HCT116 (cell line): Measurements from ENCODE around the gene TUBB1. TPM values are rescaled to one million over a fixed set of nuclear protein-coding genes. Genes with fewer than 3 reads are reported as not detected.

Experiments used
- ATAC-seq: fragments of 200-7000 bp; cut with Tn5 transposase; 2 replicates; pipeline ENCODE4 v1.9.1; 2020; ENCODE audit warnings: mild to moderate bottlenecking, moderate library complexity
- BruUV-seq: library from RNA; stranded (reverse); fragments of 400-500 nt; replicated peaks from 2 replicates; lab custom pipeline; 2021; lab: Mats Ljungman, UMichigan
- CTCF ChIA-PET: fragments of 300-600 bp; sonication (Branson Sonifier 250); formaldehyde crosslinking; loops from one replicate; lab custom pipeline; 2021; ENCODE audit warnings: antibody characterized with exemption; lab: Charles Lee
- POLR2A ChIA-PET: fragments of 300-600, 350-600 bp; sonication (Branson Sonifier 250); formaldehyde crosslinking; loops from one replicate; lab custom pipeline; 2021; ENCODE audit warnings: antibody characterized with exemption; lab: Charles Lee
- RAD21 ChIA-PET, 2 experiments: fragments of 300-600 bp; sonication (Branson Sonifier 250); formaldehyde crosslinking; loops; one replicate each; lab custom pipeline; 2023; ENCODE audit warnings: low total read pairs in 2 of 2; ENCODE audit not compliant: uncharacterized antibody in 2 of 2, unreplicated experiment in 2 of 2, low non-redundant PET in 1 of 2; lab: Charles Lee
- DNase-seq: peaks from one replicate; pipeline ENCODE4 v3.0.0-alpha.2; 2010; ENCODE audit warnings: low read depth, low spot score
- H2AFZ ChIP-seq: fragments of 200-600 bp; shearing (Covaris generic), sonication (generic); 2 replicates; pipeline ENCODE4 v1.6.1; 2017; ENCODE audit warnings: low read depth, mixed run types, mixed read lengths, antibody characterized with exemption, low read length; ENCODE audit not compliant: poor library complexity, severe bottlenecking
- H3K27ac ChIP-seq: 2 replicates; pipeline ENCODE4 v1.5.1; 2012; ENCODE audit warnings: low read depth, low read length
- H3K27me3 ChIP-seq: fragments of 200-600 bp; sonication (generic); 2 replicates; pipeline ENCODE4 v1.6.1; 2016; ENCODE audit warnings: mixed run types, low read length, mixed read lengths; ENCODE audit not compliant: insufficient read depth
- H3K36me3 ChIP-seq, 2 experiments: fragments of 200-500 bp in 1 of 2; fragments of 200-600 bp in 1 of 2; sonication (Bioruptor generic) in 1 of 2; sonication (generic) in 1 of 2; 2 replicates each; pipeline versions ENCODE4 v1.5.1 to v1.6.1; 2014 to 2016; ENCODE audit warnings: low read length in 2 of 2, inconsistent platforms in 1 of 2, mixed read lengths in 1 of 2, mixed run types in 1 of 2; ENCODE audit not compliant: insufficient read depth in 2 of 2, control insufficient read depth in 1 of 2
- H3K4me1 ChIP-seq, 2 experiments: fragments of 200-600 bp in 1 of 2; sonication (generic) in 1 of 2; 2 replicates each; pipeline versions ENCODE4 v1.5.1 to v1.6.1; 2012 to 2017; ENCODE audit warnings: low read length in 2 of 2, inconsistent platforms in 1 of 2, mild to moderate bottlenecking in 1 of 2, mixed read lengths in 1 of 2, mixed run types in 1 of 2, moderate library complexity in 1 of 2; ENCODE audit not compliant: insufficient read depth in 2 of 2, control insufficient read depth in 1 of 2
- H3K4me2 ChIP-seq: fragments of 200-600 bp; sonication (generic); 2 replicates; pipeline ENCODE4 v1.6.1; 2017; ENCODE audit warnings: mixed run types, low read length, mixed read lengths
- H3K4me3 ChIP-seq, 2 experiments: fragments of 200-600 bp in 1 of 2; sonication (generic) in 1 of 2; replicated peaks in 1 of 2; 2 replicates each; pipeline ENCODE4 v1.5.1; 2011 to 2016; ENCODE audit warnings: low read length in 2 of 2, control low read depth in 1 of 2, low read depth in 1 of 2, mild to moderate bottlenecking in 1 of 2, mixed read lengths in 1 of 2, mixed run types in 1 of 2
- H3K79me2 ChIP-seq: fragments of 200-600 bp; sonication (generic); 2 replicates; pipeline ENCODE4 v1.6.1; 2017; ENCODE audit warnings: mild to moderate bottlenecking, mixed run types, low read length, moderate library complexity, mixed read lengths; ENCODE audit not compliant: insufficient read depth
- H3K9ac ChIP-seq: fragments of 200-600 bp; sonication (generic); 2 replicates; pipeline ENCODE4 v1.6.1; 2016; ENCODE audit warnings: low read length, mixed read lengths
- H3K9me2 ChIP-seq: fragments of 200-600 bp; sonication (generic), shearing (Covaris generic); 2 replicates; pipeline ENCODE4 v1.6.1; 2017; ENCODE audit warnings: mixed run types, mild to moderate bottlenecking, moderate library complexity; ENCODE audit not compliant: insufficient read depth
- H3K9me3 ChIP-seq, 2 experiments: fragments of 200-500 bp in 1 of 2; fragments of 200-600 bp in 1 of 2; sonication (Bioruptor generic) in 1 of 2; sonication (generic) in 1 of 2; 2 replicates each; pipeline ENCODE4 v1.6.1; 2014 to 2017; ENCODE audit warnings: low read length in 2 of 2, mixed read lengths in 2 of 2, inconsistent platforms in 1 of 2, low read depth in 1 of 2, mild to moderate bottlenecking in 1 of 2, mixed run types in 1 of 2, moderate library complexity in 1 of 2; ENCODE audit not compliant: control insufficient read depth in 1 of 2, insufficient read depth in 1 of 2
- H4K20me1 ChIP-seq: fragments of 200-600 bp; sonication (generic), shearing (Covaris generic); 2 replicates; pipeline ENCODE4 v1.6.1; 2017; ENCODE audit warnings: mixed run types, mild to moderate bottlenecking, moderate library complexity; ENCODE audit not compliant: insufficient read depth
- CBX3 ChIP-seq: IDR thresholded peaks from 2 replicates; pipeline ENCODE4 v1.6.1; 2012; ENCODE audit warnings: low read depth
- CEBPB ChIP-seq: IDR thresholded peaks from 2 replicates; pipeline ENCODE4 v1.6.1; 2012; ENCODE audit warnings: low read depth
- EGR1 ChIP-seq: IDR thresholded peaks from 2 replicates; pipeline ENCODE4 v1.6.1; 2012; ENCODE audit warnings: low read depth
- EZH2 ChIP-seq: fragments of 200-600 bp; sonication (generic); IDR thresholded peaks from 2 replicates; pipeline ENCODE4 v1.6.1; 2017; ENCODE audit warnings: antibody characterized with exemption, mixed run types
- JUND ChIP-seq: IDR thresholded peaks from 2 replicates; pipeline ENCODE4 v1.6.1; 2012
- POLR2A ChIP-seq: IDR thresholded peaks from 2 replicates; pipeline ENCODE4 v1.7.0; 2011; ENCODE audit warnings: borderline replicate concordance; ENCODE audit not compliant: insufficient read depth, insufficient read length; ENCODE audit errors: extremely low read depth
- POLR2AphosphoS5 ChIP-seq: IDR thresholded peaks from 2 replicates; pipeline ENCODE4 v1.6.1; 2011; ENCODE audit warnings: mild to moderate bottlenecking, low read depth, low read length, moderate library complexity
- SIN3A ChIP-seq: IDR thresholded peaks from 2 replicates; pipeline ENCODE4 v1.6.1; 2012; ENCODE audit warnings: low read depth
- SRF ChIP-seq: IDR thresholded peaks from 2 replicates; pipeline ENCODE4 v1.6.1; 2012; ENCODE audit warnings: low read depth
- TCF7L2 ChIP-seq: IDR thresholded peaks from 2 replicates; pipeline ENCODE4 v1.7.0; 2011; ENCODE audit warnings: borderline replicate concordance, inconsistent platforms; ENCODE audit not compliant: insufficient read depth, insufficient read length; ENCODE audit errors: extremely low read depth
- ZFX ChIP-seq: fragments of 450-650 bp; IDR thresholded peaks from 2 replicates; pipeline ENCODE4 v1.6.1; 2017
- intact Hi-C: fragments of 100-400 bp; cut with micrococcal nuclease; formaldehyde crosslinking; loops from 2 replicates; pipeline ENCODE4 v1.10.0; 2022
- total RNA-seq: library from RNA; stranded (reverse); gene quantifications from one replicate; pipeline ENCODE4 v1.2.1, GENCODE V29; 2021; ENCODE audit not compliant: unreplicated experiment
- TF ChIP-seq, protein P1 (sequence below): IDR thresholded peaks from 2 replicates; pipeline ENCODE4 v1.6.1; 2012
- TF ChIP-seq, protein P2 (sequence below): IDR thresholded peaks from 2 replicates; pipeline ENCODE4 v1.6.1; 2011; ENCODE audit warnings: mild to moderate bottlenecking, low read length, moderate library complexity; ENCODE audit not compliant: insufficient replicate concordance; ENCODE audit errors: extremely low read depth
- TF ChIP-seq, protein P3 (sequence below): IDR thresholded peaks from 2 replicates; pipeline ENCODE4 v1.6.1; 2012; ENCODE audit warnings: low read depth
- TF ChIP-seq, protein P4 (sequence below), 3 experiments: fragments of 200-600 bp in 1 of 3; sonication (generic) in 1 of 3; IDR thresholded peaks in 2 of 3; conservative IDR thresholded peaks in 1 of 3; 2 replicates each; pipeline ENCODE4 v1.5.1; 2012 to 2017; ENCODE audit warnings: low read depth in 2 of 3, low read length in 2 of 3, antibody characterized with exemption in 1 of 3, borderline replicate concordance in 1 of 3, control low read depth in 1 of 3, mild to moderate bottlenecking in 1 of 3, mixed read lengths in 1 of 3, mixed run types in 1 of 3, moderate library complexity in 1 of 3; ENCODE audit not compliant: insufficient read depth in 1 of 3

The TUBB1 gene
- total RNA-seq, 1 experiment from 2014 or later = not detected

DNA sequence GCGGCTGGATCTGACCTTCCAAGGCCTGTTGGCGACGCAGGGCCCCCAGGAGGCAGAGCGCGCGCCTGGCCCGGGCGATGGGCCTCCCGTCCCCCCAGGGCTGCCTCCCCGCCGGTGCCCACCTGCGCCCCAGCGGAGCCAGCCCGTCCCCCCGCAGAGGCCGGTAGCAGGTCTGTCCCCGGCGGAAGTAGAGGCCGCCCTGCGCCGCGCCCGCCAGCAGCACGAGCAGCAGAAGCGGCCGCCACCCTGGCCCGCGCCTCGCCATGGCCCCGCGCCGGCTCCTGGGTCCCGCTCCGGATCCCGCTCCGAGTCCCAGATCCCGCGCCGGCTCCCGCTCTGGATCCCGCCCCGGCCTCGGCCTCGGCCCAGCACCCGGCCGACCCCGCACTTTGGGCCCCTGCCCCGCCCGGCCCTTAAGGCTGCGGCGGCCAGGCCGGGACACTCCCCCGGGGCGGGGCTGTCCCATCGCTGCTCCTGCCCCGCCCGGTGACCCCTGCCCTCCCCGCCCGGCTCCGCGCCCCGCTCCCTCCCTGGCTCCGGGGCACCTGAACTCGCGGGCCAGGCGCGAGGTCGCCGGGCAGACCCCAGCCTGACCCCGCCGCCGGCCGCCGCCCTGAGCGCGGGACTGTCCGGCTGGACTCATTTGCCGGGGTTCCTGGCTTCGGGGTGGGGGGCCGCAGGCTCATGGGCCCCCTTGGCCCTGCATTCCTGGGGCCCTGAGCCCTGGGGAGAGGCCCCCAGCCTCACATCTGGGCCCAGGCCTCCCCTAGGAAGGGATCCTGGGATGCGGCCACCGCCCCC lies 12.2 kb upstream of the TUBB1 start, which contains the start of gene CTSZ:
Gene CTSZ (minus strand): TSS at position 391 of the 801 bp plus-strand sequence. CDS start 126 bp downstream, at position 265.
- Histone ChIP-seq H3K79me2 (peaks cover 30% of the 10 kb centered on the region; the same call in 1 of the 2 replicates), H3K9me3 (no peaks in the 10 kb centered on the region), H4K20me1 (no peaks in the 10 kb centered on the region), H3K4me3 (peak within 1 kb of the TSS; percentile 74 to 76), H3K36me3 (0 out of 4 replicates have a peak, but pooled peaks cover 0 to 3% of the 10 kb centered on the region in 2 experiments), H3K9ac (peak within 1 kb of the TSS; percentile 86), H3K9me2 (no peaks in the 10 kb centered on the region), H3K27me3 (no peaks in the 10 kb centered on the region), H3K4me1 (peaks cover 12 to 40% of the 10 kb centered on the region in 2 experiments), H3K4me2 (peak within 1 kb of the TSS; percentile 85), H2AFZ (no peak within 1 kb of the TSS), H3K27ac (peak within 1 kb of the TSS; percentile 82)
- ChIA-PET RAD21 (no interaction called here), CTCF (no interaction called here), POLR2A (no interaction called here)
- DNase-seq (no peak), ATAC-seq (peak; percentile 88)
- no TSS peak for BruUV-seq
- intact Hi-C loops = no loop called here
- TF ChIP-seq ZFX (peak; percentile 94), TCF7L2 (no peak), SIN3A (no peak), SRF (no peak), EZH2 (no peak), POLR2A (peak; percentile 28), POLR2AphosphoS5 (peak; percentile 73), JUND (no peak), EGR1 (no peak), CBX3 (no peak), CEBPB (no peak)
- TF ChIP-seq, protein P1, sequence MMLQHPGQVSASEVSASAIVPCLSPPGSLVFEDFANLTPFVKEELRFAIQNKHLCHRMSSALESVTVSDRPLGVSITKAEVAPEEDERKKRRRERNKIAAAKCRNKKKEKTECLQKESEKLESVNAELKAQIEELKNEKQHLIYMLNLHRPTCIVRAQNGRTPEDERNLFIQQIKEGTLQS = no peak
- TF ChIP-seq, protein P2, sequence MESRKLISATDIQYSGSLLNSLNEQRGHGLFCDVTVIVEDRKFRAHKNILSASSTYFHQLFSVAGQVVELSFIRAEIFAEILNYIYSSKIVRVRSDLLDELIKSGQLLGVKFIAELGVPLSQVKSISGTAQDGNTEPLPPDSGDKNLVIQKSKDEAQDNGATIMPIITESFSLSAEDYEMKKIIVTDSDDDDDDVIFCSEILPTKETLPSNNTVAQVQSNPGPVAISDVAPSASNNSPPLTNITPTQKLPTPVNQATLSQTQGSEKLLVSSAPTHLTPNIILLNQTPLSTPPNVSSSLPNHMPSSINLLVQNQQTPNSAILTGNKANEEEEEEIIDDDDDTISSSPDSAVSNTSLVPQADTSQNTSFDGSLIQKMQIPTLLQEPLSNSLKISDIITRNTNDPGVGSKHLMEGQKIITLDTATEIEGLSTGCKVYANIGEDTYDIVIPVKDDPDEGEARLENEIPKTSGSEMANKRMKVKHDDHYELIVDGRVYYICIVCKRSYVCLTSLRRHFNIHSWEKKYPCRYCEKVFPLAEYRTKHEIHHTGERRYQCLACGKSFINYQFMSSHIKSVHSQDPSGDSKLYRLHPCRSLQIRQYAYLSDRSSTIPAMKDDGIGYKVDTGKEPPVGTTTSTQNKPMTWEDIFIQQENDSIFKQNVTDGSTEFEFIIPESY = no peak
- TF ChIP-seq, protein P3, sequence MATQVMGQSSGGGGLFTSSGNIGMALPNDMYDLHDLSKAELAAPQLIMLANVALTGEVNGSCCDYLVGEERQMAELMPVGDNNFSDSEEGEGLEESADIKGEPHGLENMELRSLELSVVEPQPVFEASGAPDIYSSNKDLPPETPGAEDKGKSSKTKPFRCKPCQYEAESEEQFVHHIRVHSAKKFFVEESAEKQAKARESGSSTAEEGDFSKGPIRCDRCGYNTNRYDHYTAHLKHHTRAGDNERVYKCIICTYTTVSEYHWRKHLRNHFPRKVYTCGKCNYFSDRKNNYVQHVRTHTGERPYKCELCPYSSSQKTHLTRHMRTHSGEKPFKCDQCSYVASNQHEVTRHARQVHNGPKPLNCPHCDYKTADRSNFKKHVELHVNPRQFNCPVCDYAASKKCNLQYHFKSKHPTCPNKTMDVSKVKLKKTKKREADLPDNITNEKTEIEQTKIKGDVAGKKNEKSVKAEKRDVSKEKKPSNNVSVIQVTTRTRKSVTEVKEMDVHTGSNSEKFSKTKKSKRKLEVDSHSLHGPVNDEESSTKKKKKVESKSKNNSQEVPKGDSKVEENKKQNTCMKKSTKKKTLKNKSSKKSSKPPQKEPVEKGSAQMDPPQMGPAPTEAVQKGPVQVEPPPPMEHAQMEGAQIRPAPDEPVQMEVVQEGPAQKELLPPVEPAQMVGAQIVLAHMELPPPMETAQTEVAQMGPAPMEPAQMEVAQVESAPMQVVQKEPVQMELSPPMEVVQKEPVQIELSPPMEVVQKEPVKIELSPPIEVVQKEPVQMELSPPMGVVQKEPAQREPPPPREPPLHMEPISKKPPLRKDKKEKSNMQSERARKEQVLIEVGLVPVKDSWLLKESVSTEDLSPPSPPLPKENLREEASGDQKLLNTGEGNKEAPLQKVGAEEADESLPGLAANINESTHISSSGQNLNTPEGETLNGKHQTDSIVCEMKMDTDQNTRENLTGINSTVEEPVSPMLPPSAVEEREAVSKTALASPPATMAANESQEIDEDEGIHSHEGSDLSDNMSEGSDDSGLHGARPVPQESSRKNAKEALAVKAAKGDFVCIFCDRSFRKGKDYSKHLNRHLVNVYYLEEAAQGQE = no peak
- TF ChIP-seq, protein P4, sequence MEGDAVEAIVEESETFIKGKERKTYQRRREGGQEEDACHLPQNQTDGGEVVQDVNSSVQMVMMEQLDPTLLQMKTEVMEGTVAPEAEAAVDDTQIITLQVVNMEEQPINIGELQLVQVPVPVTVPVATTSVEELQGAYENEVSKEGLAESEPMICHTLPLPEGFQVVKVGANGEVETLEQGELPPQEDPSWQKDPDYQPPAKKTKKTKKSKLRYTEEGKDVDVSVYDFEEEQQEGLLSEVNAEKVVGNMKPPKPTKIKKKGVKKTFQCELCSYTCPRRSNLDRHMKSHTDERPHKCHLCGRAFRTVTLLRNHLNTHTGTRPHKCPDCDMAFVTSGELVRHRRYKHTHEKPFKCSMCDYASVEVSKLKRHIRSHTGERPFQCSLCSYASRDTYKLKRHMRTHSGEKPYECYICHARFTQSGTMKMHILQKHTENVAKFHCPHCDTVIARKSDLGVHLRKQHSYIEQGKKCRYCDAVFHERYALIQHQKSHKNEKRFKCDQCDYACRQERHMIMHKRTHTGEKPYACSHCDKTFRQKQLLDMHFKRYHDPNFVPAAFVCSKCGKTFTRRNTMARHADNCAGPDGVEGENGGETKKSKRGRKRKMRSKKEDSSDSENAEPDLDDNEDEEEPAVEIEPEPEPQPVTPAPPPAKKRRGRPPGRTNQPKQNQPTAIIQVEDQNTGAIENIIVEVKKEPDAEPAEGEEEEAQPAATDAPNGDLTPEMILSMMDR (IDR thresholded peaks at IDR 0.05 in 2 of 3, conservative IDR thresholded peaks at IDR 0.05 in 1 of 3; ENCODE audit: borderline replicate concordance in 1 of 3, insufficient read depth in 1 of 3, low read depth in 2 of 3, low read length in 2 of 3) = no peak
